CD4-positive, alpha-beta T cell treated with Interleukin-6 at 100 ng/mL for 8 hours (primary cell): ENCODE measurements around the gene CELF2.

ENCODE experiments used
- DNase-seq: peaks from one replicate; pipeline ENCODE4 v3.0.0-alpha.2; 2020; ENCODE audit warnings: mixed read lengths, low spot score

Gene CELF2

DNA sequence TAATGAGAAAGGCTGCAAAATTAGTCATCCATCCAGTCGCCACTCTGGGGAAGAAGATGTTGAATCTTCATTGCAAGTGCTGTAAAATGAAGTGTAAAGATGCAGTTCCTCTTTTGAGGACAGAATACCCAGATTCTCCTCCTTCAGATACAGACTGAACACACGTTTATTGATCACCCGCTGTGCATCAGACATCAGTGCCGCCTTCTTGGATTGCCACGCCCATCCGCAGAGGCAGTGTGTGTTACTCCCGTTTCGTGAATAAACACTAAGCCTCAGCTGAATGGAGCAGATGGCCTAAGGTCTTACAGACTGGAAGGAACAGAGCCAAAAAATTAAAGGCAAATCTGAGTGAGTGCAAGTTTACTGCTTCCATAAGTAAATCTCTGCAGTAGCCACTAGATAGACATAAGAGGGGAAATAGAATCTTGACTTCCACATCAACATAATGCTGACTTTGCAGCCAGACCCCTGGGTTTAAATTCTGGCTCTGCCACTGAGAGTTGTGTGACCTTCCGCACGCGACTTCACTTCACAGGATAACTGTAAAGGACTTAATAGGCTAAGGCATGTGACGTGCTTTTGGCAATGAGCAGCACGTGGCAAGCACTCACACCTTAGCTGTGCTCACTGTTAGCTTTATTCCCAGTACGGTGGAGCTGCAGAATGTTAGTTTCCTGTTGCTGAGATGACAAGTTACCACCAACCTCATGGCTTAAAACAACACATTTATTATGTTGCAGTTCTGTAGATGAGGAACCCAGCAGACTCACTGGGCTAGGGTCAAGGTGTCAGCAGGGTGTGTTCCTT, 285.9 kb downstream of the CELF2 start:
- no peak for DNase-seq

DNA sequence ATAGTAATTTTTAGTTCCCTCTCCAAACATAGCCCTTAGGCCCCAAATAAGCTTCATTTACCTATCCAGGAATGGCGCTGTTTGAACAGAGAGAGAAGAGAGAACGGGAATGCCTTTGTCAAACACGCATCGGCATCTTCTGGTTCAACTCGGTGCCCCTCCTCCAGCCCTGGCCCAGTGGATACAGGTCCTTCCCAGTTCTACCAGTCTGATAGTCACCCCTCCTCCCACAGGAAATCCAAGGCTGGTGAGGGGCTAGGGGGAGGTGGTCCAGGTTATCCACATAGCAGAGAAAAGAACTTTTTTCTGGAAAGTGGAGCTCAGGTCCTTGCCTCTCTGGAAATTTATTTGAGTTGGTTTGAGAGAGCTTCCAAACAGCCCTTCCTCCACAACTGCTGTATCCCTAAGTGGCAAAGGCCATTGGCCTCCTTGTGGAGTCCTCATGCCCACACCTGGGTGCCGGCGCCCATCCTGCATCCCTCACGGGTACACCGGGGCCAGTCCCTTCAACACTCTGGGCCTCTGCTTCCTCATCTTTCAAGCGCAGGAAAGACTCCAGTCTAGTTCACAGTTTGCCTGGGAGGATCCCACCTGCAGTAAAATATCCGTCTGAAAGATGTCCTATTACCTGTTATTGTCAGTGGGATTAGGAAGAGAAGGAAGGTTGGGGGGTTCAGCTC, 287.4 kb downstream of the CELF2 start:
- DNase-seq = no peak

DNA sequence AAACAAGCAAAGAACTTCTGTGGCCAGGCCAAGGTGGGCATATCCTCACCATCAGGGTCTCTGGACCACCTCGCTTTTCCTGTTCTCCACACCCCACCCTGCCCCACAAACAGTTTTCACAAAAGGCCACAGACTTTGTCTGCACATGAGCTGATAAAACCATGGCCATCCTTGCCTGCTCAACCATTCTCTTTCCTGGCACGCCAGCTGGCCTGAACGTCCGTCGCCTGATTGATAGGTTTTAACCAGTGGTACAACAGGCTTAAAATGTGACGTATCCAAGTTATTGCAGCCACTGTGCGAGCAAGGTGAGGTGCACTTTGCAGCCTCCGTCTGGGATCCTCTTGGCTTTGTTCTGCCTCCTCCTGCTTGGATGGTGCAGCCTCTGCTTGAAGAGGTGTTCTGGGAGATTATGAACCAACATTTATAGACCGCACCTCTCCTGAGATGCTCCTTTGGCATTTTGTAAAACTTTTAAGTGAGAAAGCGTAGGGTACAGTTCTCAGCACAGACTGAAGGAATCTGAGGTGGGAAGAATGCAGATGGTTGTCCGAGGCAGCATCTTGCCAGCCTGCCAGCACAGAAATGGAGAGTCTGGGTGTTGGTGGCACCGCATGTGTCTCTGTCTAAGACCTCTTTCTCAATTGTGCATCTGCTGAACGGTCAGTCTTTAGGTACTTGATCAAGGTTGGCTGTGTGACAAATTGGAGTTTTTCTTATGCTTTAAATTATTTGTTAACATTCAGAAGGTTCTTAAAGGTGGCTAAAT, 288.3 kb downstream of the CELF2 start:
- DNase-seq = no peak

DNA sequence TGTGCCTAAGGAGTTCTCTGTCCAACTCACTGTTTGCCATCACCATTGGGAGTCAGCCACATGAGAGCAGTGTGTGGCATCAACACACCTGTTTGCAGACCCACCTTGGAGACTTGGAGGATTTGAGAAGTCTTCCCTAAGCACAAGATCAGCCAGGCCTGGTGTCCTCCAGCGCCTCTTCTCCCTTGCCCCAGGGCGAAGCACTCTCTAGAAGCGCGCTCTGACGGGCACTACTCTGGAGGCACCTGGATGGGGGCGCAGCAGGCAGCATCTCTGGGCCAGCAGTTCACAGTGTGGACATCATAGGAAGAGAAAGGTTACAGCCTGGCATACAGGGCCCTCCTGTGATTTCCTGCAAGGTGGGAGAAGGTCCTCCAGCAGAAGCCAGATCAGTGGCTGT, 289.3 kb downstream of the CELF2 start:
- DNase-seq = no peak

DNA sequence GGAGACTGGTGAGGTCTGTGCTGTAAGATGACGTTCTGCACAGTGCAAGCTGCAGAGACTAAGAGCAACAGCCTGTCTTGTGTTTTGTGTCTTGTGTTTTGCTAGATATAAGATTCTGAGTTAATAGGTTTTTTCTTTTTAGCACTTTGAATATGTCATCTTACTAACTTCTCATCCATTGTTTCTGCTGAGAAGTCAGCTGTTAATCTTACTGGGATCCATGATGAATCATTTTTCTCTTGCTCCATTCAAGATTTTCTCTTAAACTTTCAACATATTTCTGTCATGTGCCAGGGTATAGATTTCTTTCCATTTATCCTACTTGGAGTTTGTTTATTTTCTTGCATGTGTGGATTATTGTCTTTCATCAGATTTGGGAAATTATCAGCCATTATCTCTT, 290.3 kb downstream of the CELF2 start:
- no peak for DNase-seq

DNA sequence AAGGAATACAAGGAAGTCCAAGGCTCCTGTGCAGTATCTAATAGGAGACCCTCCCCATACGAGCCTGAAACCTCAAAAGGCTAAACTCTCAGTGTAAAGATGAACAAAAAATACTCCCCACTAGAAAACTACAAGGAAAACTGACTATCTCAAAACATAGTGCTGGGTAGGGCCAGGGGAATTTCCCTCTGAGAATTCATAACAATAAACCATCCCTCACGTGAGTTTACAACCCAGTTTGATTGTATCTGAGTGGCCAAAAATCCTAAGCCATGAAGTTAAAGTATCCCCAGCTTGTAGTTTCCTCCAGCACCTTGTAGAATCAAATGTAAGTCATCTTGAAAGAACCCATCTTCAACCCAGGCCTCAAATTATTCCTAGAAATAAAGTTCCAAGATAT, 293.4 kb downstream of the CELF2 start:
- DNase-seq = no peak

DNA sequence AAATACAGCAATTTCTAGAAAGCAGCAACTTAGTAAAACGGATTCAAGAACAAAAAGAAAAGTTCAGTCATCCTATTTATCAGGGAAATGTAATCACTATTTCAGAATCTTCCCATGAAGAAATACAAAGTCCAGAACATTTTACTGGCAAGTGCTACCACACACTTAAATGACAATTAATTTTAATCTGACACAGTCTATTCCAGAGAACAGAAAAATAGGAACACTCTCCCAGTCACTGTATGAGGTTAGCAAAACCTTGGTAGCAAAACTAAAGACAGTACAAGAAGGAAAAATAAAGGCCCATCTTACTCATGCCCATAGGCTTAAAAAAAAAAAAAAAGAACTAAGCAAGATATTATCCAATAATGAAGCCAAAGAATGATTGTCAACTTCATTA, 295.8 kb downstream of the CELF2 start:
- DNase-seq = no peak

DNA sequence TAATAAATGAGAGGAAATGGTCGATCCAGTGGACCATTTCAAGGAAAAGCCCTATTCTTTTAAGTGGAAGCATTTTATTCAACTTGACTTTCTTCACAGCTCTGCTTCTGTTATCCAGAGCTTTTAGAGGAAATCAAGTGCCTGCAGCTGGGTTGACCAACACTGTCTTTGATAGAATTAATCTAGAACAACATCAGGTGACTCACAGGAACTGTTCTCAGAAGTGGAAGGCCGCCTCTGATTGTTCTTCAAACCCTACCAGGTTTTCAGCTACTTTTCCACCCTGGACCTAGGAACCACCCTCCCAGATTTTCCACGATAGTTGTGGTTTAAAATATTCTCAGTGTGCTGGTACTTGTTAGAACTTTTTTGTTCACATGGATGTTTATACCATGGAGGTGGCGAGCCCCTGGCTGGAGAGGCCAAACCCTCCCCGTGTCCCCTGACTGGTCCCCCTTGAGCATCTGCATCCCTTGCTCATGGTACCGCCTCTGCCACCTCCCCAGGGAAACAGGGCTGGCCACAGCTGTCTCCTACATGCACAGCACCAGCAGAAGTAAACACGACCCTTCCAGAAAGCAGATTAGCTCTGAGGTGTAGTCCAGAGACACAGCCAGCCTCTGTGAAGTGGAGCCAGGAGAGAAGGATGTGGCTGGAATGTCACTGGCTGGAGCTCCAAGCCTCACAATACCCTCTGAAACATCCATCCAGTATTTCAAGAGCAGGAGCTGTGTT, 300.4 kb downstream of the CELF2 start:
- DNase-seq = no peak

DNA sequence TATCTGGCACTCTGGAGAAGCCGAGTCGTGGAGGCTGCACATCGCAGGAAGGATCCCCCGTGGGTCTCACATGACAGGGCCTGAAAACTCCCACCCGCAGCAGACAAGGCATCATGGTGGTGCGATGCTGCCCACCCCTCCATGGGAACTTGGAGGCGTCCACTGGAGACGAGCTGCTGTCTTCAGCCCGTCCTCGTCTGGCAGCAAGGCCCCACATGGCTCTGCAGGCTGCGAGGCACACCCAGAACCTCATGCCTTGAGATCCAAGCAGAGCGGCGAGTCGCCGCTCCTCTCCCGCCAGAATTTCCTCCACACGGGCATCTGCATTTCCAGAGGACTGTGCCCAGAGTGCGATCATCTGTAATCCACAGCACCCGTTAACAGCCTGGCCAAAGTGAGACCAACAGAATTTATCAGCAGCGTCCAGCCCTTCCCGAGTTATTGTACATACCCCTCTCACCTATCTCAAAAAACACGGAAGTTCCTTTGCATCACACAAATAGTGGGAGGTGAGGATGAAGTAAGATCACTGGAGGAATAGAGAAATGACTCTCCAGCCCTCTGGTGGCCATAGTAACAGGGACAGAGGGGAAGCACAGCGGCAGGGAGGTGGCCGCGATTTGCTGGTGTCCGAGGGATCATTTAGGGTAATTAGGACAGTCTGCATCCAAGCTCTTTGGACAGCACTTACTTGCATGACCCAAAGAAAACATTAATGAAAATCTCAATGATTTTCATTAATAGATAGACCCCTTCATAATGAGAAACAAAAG, 301.3 kb downstream of the CELF2 start:
- no peak for DNase-seq

DNA sequence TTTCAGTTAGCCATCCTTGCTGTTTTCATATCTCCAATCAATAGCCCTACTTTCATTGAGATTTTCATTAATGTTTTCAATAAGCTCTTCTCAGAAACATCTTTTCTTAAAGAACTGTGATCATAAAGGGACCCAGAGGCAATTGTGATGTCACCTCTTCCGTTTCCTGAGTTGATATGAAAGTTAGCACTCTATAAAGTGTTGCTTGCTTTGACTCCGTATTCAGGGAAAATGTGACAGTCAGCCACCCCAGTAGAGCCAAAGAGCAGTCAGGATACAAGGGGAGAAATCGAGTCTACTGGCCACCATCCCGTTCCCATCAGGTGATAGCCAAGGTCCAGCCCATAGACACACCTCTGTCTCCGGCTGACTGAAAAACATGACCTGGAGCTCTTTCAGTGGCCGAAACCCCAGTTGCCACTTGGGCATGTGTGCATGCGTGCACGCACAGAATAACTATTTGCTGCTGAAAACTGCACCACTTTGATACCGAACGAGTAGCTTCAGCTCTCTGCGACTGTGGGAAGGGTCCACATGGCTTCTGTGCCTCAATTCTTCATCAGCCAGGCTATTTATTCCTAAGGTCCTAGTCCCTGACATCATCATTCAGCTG, 302.4 kb downstream of the CELF2 start:
- no peak for DNase-seq

DNA sequence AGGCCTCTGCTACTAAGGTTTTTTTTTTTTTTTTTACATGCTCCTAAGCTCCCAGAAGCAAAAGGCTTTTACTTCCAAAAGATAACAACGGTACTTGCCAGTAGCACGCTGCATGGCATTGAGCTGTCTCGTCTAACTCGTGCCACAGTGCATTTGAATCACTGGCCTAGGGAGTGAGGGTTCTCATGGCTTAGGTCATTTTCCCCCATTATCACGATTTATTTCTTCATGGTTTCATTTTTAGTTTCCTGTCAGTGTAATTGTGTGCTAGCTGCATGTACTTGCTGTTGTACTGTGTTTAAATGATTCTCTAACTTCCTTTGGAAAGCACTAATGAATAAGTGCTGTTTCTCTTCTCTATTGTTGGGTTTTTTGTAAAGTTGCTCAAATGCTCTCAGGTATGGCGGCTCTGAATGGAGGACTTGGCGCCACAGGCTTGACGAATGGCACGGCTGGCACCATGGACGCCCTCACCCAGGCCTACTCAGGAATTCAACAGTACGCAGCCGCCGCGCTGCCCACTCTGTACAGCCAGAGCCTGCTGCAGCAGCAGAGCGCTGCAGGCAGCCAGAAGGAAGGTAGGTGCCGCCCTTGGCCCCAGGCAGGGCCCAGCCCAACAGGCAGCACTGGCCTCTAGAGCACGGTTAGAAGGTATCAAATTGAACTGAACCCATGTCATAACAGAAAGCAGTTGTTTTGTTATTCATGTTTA, 303.3 kb downstream of the CELF2 start:
- DNase-seq = no peak

DNA sequence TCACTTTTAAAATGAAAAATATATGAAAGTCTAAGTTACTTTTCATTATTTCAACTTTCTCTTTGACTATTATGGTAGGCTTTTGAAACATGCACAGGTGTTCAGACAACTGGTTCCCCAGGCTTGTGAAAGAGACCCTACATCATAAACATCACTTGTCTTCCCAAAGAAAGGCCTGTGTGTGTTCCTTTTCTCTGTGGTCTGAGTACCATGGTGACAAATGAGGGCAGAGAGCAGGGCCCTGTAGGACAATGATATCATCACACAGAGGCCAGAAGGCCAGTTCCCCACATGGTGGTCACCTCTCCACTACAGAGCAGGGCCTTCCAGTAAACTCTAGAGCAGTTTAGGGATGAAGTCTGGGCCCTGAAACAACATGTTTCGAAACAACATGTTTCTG, 305.0 kb downstream of the CELF2 start:
- DNase-seq = no peak

DNA sequence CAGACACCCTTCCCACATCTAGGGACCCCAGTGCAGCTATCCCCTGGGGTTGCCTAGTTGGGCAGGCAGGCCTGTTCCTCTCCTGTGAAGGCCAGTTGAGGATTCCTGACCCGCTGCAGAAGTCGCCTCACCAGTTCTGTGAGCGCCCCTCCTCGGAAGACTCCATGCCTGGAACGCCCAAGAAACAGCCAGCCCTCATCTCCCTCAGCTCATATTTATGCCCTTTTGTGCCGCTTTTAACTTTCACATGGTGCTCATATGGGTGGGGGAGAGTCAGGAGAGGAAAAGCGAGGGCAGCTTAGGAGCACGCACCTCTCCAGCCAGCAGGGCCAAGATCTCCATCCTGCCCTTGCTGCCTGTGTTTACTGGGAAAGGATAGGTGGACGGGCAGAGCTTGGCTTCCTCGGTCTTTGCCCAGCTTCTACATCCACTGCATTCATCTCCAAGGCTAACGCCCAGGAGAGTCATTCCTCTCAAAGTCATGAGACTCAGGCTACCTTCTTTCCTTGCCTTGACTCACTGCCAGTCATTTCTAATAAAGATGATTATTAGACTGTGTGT, 307.2 kb downstream of the CELF2 start:
- no peak for DNase-seq

DNA sequence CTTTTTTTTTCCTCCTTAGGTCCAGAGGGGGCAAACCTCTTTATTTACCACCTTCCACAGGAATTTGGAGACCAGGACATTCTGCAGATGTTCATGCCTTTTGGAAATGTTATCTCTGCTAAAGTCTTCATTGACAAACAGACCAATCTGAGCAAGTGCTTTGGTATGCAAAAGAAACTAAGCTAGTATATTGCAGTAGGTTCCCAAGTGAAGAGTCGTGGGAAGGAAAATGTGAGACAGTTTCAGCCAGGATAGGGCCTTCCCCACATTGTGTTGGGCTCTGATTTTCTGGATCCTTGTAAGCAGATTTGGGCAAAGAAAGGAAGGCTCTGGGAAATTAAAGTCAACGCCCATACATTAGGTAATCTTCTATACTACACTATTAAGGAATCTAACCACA, 308.1 kb downstream of the CELF2 start:
- no peak for DNase-seq

DNA sequence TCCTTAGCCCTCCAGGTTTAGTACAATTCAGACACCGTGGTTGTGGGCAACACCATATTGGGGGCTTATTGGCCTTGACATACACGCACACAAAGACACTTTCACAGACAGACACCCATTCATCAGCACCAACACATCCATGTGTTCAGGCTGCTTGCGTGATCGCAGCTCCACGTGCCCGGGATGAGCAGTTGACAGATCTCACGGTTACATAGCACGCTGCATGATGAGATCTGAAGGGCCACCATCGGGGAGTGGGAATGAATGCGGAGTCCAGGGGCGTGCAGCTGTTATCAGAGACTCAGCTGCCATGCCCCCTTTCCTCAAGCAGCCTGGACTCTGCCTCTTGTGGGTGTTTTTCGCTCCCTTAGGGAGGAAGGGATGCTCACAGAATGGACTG, 308.6 kb downstream of the CELF2 start:
- no peak for DNase-seq

DNA sequence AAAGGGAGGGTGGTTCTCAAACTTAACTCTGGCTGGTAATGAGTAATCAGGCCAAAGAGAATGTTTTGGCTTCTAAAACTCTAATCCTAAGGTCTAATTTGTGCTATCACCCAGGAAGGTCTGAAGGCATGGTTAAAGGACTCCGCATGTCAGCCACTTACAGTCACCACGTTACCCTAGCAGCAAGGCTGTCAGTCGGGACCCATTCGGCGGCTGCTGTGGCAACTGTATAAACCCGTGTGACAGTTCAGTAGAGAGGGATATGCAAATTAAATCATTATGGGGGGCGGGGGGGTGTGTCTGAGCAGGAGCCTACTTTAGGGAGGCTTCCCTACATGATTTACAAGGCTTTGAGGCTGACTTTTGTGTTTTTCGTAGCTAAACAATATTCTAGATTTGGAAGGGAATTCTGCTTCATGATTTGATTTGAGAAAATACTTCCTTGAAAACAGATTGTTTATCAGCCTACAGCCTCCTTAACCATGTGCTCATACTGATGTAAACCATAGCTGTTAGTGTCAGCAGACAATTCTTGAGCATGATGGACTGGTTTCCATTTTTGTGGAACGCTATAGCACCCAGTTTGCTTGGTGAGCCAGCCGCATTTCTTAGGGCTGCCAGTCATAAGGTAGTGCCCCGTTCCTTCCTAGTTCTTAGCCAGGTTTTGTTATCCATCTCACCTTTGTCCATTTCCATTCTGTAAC, 309.4 kb downstream of the CELF2 start:
- DNase-seq = no peak

DNA sequence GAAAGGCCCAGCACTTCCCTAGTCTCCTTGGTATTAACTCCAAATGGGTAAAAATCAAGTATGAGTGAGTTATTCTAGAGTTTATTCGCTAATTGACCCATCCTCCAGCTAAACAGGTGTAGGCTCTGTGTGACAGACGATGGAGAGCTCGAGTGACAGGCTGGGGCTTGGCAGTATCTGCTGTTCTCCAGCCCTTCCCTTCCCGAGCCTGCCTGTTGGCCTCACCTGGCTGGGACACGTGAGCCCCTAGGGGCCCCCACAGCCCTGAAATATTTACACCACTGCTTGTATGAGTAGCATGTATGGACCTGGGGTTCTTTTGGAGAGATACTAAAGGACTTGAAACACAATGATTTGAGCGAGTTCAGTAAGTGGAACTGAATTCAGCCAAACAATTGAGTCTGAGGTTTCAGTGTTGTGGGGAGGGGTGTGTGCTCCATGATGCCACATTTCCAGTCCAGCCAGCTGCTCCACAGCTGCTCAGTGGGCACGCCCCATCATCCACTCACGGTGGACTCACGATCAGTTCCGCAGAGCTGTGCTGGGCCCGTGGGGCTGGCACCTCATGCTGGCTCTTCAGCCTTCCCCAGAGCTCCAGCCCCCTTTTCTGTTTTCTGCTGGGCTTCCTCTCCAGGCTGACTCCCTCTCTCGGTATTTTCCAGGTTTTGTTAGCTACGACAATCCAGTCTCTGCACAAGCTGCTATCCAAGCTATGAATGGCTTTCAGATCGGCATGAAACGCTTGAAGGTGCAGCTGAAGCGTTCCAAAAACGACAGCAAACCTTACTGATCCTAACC, 310.8 kb downstream of the CELF2 start:
- no peak for DNase-seq

DNA sequence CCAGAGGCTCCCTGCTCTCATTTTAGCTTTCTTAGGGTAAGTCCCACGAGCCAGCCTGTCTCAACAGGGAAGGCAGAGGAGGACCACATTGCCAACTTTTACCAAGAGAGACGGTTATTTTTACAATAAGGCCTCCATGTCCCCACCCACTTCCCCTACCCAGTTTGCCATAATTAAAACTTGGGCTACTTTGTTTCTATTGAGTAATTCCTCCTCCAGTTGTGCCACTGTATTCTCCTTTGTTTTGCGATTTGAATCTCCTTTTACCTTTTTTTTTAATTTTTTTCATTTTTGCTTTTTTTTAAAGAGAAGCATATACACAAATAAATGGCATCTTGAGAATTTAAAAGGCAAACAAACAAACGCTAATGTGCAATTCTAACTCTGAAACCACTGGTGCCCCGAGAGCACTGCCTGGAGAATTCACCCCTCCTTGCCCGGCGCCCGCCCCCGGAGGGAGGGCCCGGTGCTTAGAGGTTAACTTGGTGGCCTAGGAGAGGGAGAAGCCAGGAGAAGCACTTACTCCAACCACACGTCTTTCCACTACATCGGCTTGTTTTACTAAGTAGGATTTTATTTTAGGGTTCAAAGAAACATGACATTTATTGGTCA, 311.5 kb downstream of the CELF2 start:
- no peak for DNase-seq
